K562 (cell line): ENCODE results near the gene OSBP2. TPM values are rescaled to one million over a fixed set of nuclear protein-coding genes. Genes with fewer than 3 reads are reported as not detected.

Source experiments
- C11orf30 ChIP-seq: fragments of 450-650 bp; IDR thresholded peaks from 2 replicates; pipeline ENCODE4 v1.6.1; 2016; ENCODE audit warnings: low read depth, mild to moderate bottlenecking
- NCOA1 ChIP-seq: fragments of 450-650 bp; IDR thresholded peaks from 2 replicates; pipeline ENCODE4 v1.6.1; 2016; ENCODE audit warnings: low read depth
- POLR2AphosphoS5 ChIP-seq: IDR thresholded peaks from 2 replicates; pipeline ENCODE4 v1.6.1; 2011; ENCODE audit warnings: mild to moderate bottlenecking, low read depth, low read length, moderate library complexity; ENCODE audit not compliant: control insufficient read depth, insufficient read depth
- SAFB ChIP-seq: fragments of 200-400 bp; formaldehyde crosslinking; IDR thresholded peaks from 2 replicates; pipeline ENCODE4 v1.6.1; 2017; ENCODE audit warnings: low read depth, low read length, borderline replicate concordance
- SAP30 ChIP-seq: fragments of 200-600 bp; sonication (generic); IDR thresholded peaks from 2 replicates; pipeline ENCODE4 v1.6.1; 2012; ENCODE audit warnings: borderline replicate concordance, low read depth, mild to moderate bottlenecking, moderate library complexity, low read length, control low read depth, inconsistent platforms; ENCODE audit not compliant: insufficient read depth, poor library complexity, severe bottlenecking
- SLC30A9 ChIP-seq: fragments of 250-450 bp; sonication (Bioruptor Pico); IDR thresholded peaks from 2 replicates; pipeline ENCODE4 v1.8.0; 2022; ENCODE audit warnings: mild to moderate bottlenecking, moderate library complexity
- SMC3 ChIP-seq: conservative IDR thresholded peaks from 2 replicates; pipeline ENCODE4 v1.6.1; 2011; ENCODE audit warnings: low read depth, low read length, improper control_type of control experiment; ENCODE audit not compliant: insufficient read depth
- ZNF316 ChIP-seq: fragments of 450-650 bp; IDR thresholded peaks from 2 replicates; pipeline ENCODE4 v1.6.1; 2016
- ZNF41 ChIP-seq: fragments of 250-450 bp; sonication (Bioruptor Pico); conservative IDR thresholded peaks from 2 replicates; pipeline ENCODE4 v1.4.0; 2020; ENCODE audit warnings: mild to moderate bottlenecking
- ZNF79 ChIP-seq: fragments of 250-450 bp; sonication (Bioruptor Pico); IDR thresholded peaks from 2 replicates; pipeline ENCODE4 v1.4.0; 2020; ENCODE audit warnings: low read depth, mild to moderate bottlenecking, moderate library complexity
- polyA plus RNA-seq, 8 experiments: library from polyadenylated mRNA; depleted of rRNA in 4 of 8; stranded (reverse) in 5 of 8; unstranded in 3 of 8; fragments of >200 nt; fragmentation: Nextera tagmentation in 2 of 8; fragmentation: Illumina TruSeq in 1 of 8; extraction: Ambion mirVana in 2 of 8; extraction: Trizol in 1 of 8; gene quantifications; 2 replicates each; pipeline versions ENCODE4 v1.2.1 to v1.2.3, GENCODE V29; 2011 to 2014; ENCODE audit warnings: inconsistent platforms in 1 of 8, missing spikeins in 1 of 8
- total RNA-seq, 7 experiments: library from RNA; depleted of rRNA in 6 of 7; stranded (reverse); fragments of >200 nt in 6 of 7; fragmentation: Illumina TruSeq in 2 of 7; extraction: Trizol in 2 of 7; gene quantifications; 2 replicates each; pipeline versions ENCODE4 v1.2.1 to v1.2.3, GENCODE V29; 2011 to 2021; ENCODE audit warnings: low replicate concordance in 1 of 7
- TF ChIP-seq, protein P1 (sequence below): fragments of 250-450 bp; sonication (Bioruptor Pico); IDR thresholded peaks from 2 replicates; pipeline ENCODE4 v1.5.0; 2022; ENCODE audit warnings: mild to moderate bottlenecking
- TF ChIP-seq, protein P2 (sequence below), 2 experiments: fragments of 200-800 bp in 1 of 2; sonication (Bioruptor generic) in 1 of 2; sonication (generic) in 1 of 2; formaldehyde crosslinking in 1 of 2; IDR thresholded peaks in 1 of 2; conservative IDR thresholded peaks in 1 of 2; 2 replicates each; pipeline versions ENCODE4 v1.5.0 to v1.6.1; 2016 to 2020; ENCODE audit warnings: missing compliant biosample characterization in 1 of 2, missing genetic modification characterization in 1 of 2, missing genetic modification reagents in 1 of 2
- TF ChIP-seq, protein P3 (sequence below): sonication (generic); formaldehyde crosslinking; IDR thresholded peaks from 2 replicates; pipeline ENCODE4 v1.8.0; 2022; ENCODE audit warnings: missing genetic modification reagents, mild to moderate bottlenecking, moderate library complexity, borderline replicate concordance
- TF ChIP-seq, protein P4 (sequence below): fragments of 250-450 bp; sonication (Bioruptor Pico); IDR thresholded peaks from 2 replicates; pipeline ENCODE4 v1.4.0; 2020; ENCODE audit warnings: borderline replicate concordance
- TF ChIP-seq, protein P5 (sequence below): sonication (generic); formaldehyde crosslinking; IDR thresholded peaks from 2 replicates; pipeline ENCODE4 v1.8.1; 2022; ENCODE audit warnings: missing genetic modification reagents
- TF ChIP-seq, protein P6 (sequence below): fragments of 450-650 bp; formaldehyde crosslinking; IDR thresholded peaks from 2 replicates; pipeline ENCODE4 v1.4.0; 2020; ENCODE audit warnings: mild to moderate bottlenecking, mixed read lengths
- TF ChIP-seq, protein P7 (sequence below): sonication (generic); formaldehyde crosslinking; IDR thresholded peaks from 2 replicates; pipeline ENCODE4 v1.5.0; 2020; ENCODE audit warnings: missing genetic modification reagents

The OSBP2 gene
- total and polyA plus RNA-seq, 9 of the 15 experiments (the other 6 are each of a cell fraction or from before 2014, with no cell fraction given): 0.52 to 29.5 (median 21.6) TPM

DNA sequence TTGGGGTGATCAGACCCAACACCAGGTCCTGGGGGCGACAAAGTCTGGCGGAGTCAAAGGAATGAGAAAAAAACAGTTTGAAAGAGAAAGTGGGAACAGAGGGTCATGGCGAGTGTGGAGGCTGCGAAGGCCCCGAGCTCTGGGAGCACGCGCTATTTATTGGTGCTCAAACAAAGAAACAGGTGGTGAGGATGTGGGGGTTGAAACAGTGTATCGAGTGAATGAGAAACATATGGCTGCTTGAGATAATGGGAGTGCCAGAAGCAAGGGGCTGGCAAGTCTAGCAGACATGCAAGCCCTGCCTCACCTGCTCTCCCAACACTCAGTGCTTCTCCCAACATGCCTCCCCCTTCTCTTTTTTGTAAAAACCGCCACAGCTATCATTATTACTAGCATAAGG is 19.2 kb upstream of the OSBP2 start (continued):
- TF ChIP-seq, protein P1, sequence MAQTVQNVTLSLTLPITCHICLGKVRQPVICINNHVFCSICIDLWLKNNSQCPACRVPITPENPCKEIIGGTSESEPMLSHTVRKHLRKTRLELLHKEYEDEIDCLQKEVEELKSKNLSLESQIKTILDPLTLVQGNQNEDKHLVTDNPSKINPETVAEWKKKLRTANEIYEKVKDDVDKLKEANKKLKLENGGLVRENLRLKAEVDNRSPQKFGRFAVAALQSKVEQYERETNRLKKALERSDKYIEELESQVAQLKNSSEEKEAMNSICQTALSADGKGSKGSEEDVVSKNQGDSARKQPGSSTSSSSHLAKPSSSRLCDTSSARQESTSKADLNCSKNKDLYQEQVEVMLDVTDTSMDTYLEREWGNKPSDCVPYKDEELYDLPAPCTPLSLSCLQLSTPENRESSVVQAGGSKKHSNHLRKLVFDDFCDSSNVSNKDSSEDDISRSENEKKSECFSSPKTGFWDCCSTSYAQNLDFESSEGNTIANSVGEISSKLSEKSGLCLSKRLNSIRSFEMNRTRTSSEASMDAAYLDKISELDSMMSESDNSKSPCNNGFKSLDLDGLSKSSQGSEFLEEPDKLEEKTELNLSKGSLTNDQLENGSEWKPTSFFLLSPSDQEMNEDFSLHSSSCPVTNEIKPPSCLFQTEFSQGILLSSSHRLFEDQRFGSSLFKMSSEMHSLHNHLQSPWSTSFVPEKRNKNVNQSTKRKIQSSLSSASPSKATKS: no peak
- TF ChIP-seq, protein P2, sequence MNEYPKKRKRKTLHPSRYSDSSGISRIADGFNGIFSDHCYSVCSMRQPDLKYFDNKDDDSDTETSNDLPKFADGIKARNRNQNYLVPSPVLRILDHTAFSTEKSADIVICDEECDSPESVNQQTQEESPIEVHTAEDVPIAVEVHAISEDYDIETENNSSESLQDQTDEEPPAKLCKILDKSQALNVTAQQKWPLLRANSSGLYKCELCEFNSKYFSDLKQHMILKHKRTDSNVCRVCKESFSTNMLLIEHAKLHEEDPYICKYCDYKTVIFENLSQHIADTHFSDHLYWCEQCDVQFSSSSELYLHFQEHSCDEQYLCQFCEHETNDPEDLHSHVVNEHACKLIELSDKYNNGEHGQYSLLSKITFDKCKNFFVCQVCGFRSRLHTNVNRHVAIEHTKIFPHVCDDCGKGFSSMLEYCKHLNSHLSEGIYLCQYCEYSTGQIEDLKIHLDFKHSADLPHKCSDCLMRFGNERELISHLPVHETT (CRISPR knock-in tag; conservative IDR thresholded peaks at IDR 0.05 in 1 of 2, IDR thresholded peaks at IDR 0.05 in 1 of 2): no peak
- no peak for TF ChIP-seq ZNF79 (CRISPR knock-in tag)
- TF ChIP-seq, protein P3, sequence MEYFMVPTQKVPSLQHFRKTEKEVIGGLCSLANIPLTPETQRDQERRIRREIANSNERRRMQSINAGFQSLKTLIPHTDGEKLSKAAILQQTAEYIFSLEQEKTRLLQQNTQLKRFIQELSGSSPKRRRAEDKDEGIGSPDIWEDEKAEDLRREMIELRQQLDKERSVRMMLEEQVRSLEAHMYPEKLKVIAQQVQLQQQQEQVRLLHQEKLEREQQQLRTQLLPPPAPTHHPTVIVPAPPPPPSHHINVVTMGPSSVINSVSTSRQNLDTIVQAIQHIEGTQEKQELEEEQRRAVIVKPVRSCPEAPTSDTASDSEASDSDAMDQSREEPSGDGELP (CRISPR knock-in tag): peak; percentile 27; the same call in 1 of the 2 replicates
- TF ChIP-seq SLC30A9: no peak
- TF ChIP-seq, protein P4, sequence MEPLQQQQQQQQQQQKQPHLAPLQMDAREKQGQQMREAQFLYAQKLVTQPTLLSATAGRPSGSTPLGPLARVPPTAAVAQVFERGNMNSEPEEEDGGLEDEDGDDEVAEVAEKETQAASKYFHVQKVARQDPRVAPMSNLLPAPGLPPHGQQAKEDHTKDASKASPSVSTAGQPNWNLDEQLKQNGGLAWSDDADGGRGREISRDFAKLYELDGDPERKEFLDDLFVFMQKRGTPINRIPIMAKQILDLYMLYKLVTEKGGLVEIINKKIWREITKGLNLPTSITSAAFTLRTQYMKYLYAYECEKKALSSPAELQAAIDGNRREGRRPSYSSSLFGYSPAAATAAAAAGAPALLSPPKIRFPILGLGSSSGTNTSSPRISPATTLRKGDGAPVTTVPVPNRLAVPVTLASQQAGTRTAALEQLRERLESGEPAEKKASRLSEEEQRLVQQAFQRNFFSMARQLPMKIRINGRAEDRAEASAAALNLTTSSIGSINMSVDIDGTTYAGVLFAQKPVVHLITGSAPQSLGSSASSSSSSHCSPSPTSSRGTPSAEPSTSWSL (CRISPR knock-in tag): no peak
- TF ChIP-seq SAFB: no peak
- TF ChIP-seq, protein P5, sequence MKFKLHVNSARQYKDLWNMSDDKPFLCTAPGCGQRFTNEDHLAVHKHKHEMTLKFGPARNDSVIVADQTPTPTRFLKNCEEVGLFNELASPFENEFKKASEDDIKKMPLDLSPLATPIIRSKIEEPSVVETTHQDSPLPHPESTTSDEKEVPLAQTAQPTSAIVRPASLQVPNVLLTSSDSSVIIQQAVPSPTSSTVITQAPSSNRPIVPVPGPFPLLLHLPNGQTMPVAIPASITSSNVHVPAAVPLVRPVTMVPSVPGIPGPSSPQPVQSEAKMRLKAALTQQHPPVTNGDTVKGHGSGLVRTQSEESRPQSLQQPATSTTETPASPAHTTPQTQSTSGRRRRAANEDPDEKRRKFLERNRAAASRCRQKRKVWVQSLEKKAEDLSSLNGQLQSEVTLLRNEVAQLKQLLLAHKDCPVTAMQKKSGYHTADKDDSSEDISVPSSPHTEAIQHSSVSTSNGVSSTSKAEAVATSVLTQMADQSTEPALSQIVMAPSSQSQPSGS (CRISPR knock-in tag): no peak
- TF ChIP-seq POLR2AphosphoS5: no peak
- TF ChIP-seq SMC3: no peak
- no peak for TF ChIP-seq SAP30
- TF ChIP-seq, protein P6, sequence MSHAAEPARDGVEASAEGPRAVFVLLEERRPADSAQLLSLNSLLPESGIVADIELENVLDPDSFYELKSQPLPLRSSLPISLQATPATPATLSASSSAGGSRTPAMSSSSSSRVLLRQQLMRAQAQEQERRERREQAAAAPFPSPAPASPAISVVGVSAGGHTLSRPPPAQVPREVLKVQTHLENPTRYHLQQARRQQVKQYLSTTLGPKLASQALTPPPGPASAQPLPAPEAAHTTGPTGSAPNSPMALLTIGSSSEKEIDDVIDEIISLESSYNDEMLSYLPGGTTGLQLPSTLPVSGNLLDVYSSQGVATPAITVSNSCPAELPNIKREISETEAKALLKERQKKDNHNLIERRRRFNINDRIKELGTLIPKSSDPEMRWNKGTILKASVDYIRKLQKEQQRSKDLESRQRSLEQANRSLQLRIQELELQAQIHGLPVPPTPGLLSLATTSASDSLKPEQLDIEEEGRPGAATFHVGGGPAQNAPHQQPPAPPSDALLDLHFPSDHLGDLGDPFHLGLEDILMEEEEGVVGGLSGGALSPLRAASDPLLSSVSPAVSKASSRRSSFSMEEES (CRISPR knock-in tag): no peak
- no peak for TF ChIP-seq C11orf30
- TF ChIP-seq ZNF41 (CRISPR knock-in tag): no peak
- no peak for TF ChIP-seq NCOA1
- TF ChIP-seq, protein P7, sequence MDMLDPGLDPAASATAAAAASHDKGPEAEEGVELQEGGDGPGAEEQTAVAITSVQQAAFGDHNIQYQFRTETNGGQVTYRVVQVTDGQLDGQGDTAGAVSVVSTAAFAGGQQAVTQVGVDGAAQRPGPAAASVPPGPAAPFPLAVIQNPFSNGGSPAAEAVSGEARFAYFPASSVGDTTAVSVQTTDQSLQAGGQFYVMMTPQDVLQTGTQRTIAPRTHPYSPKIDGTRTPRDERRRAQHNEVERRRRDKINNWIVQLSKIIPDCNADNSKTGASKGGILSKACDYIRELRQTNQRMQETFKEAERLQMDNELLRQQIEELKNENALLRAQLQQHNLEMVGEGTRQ (CRISPR knock-in tag): no peak
- TF ChIP-seq ZNF316: no peak
